Measurements from ENCODE around the gene GNAI2.

GNAI2 gene

GRCh38 chr3:50299929-50300680 is 64.1 kb downstream of the GNAI2 start:
- no peak for TF ChIP-seq CTCF (IDR thresholded peaks at IDR 0.05)

GRCh38 chr3:50300681-50301254 is 64.8 kb downstream of the GNAI2 start:
- no peak for TF ChIP-seq CTCF (IDR thresholded peaks at IDR 0.05)

- TF ChIP-seq CTCF (IDR thresholded peaks at IDR 0.05) = no peak
Observed at GRCh38 chr3:50302095-50303012, 66.3 kb downstream of the GNAI2 start.

- TF ChIP-seq CTCF (IDR thresholded peaks at IDR 0.05) = no peak; the same call in 1 of the 2 replicates
Observed at GRCh38 chr3:50303013-50303815, 67.2 kb downstream of the GNAI2 start, which contains the start of gene HYAL1. Gene HYAL1, minus strand, starts transcription at chr3:50303574. Its CDS starts 618 bp downstream, at chr3:50302956.

- TF ChIP-seq CTCF (IDR thresholded peaks at IDR 0.05) = no peak
Observed at GRCh38 chr3:50304601-50305000, 68.6 kb downstream of the GNAI2 start.

Measured in LNCAP (cell line).